H1 (cell line): ENCODE measurements around the gene CAMK2D. TPM values are rescaled to one million over a fixed set of nuclear protein-coding genes. Genes with fewer than 3 reads are reported as not detected.

Experiments used
- CTCF ChIA-PET: fragments of 300-600 bp; sonication (Branson Sonifier 250); formaldehyde crosslinking; loops from one replicate; lab custom pipeline; 2021; ENCODE audit not compliant: partially characterized antibody; lab: Charles Lee
- POLR2A ChIA-PET: fragments of 300-600 bp; sonication (Branson Sonifier 250); formaldehyde crosslinking; loops from one replicate; lab custom pipeline; 2021; ENCODE audit warnings: inconsistent platforms; ENCODE audit not compliant: partially characterized antibody; lab: Charles Lee
- DNase-seq, 2 experiments: peaks; one replicate each; pipeline versions ENCODE4 v3.0.0 to v3.0.0-alpha.2; 2010 to 2022; ENCODE audit warnings: low spot score in 2 of 2, low read depth in 1 of 2, mixed read lengths in 1 of 2
- FAIRE-seq: peaks from 2 replicates; lab custom pipeline; 2011; peaks lifted over from hg19 to GRCh38; lab: Jason Lieb, UNC
- H2AFZ ChIP-seq: 2 replicates; pipeline ENCODE4 v1.8.1; 2012; ENCODE audit warnings: low read length, inconsistent platforms
- H2AK5ac ChIP-seq: 2 replicates; pipeline ENCODE4 v1.6.1; 2013; ENCODE audit warnings: low read depth, low read length
- H2BK120ac ChIP-seq: replicated peaks from 2 replicates; pipeline ENCODE3; 2013; ENCODE audit warnings: low read depth, low read length, inconsistent platforms
- H2BK12ac ChIP-seq: 2 replicates; pipeline ENCODE4 v1.6.1; 2013; ENCODE audit warnings: low read depth, low read length
- H2BK15ac ChIP-seq: 2 replicates; pipeline ENCODE4 v1.6.1; 2013; ENCODE audit warnings: low read length
- H2BK20ac ChIP-seq: 2 replicates; pipeline ENCODE4 v1.6.1; 2013; ENCODE audit warnings: low read length
- H2BK5ac ChIP-seq: 2 replicates; pipeline ENCODE4 v1.6.1; 2013; ENCODE audit warnings: low read depth, low read length
- H3K14ac ChIP-seq: 2 replicates; pipeline ENCODE4 v1.6.1; 2013; ENCODE audit warnings: inconsistent platforms; ENCODE audit not compliant: insufficient read length
- H3K18ac ChIP-seq: 2 replicates; pipeline ENCODE4 v1.6.1; 2013; ENCODE audit warnings: low read length; ENCODE audit errors: extremely low read depth
- H3K23ac ChIP-seq: 2 replicates; pipeline ENCODE4 v1.6.1; 2013; ENCODE audit warnings: inconsistent platforms; ENCODE audit not compliant: insufficient read length
- H3K23me2 ChIP-seq: 2 replicates; pipeline ENCODE4 v1.6.1; 2013; ENCODE audit warnings: low read depth, low read length
- H3K27ac ChIP-seq: 2 replicates; pipeline ENCODE4 v1.6.1; 2011; ENCODE audit warnings: low read depth, low read length, inconsistent platforms
- H3K27me3 ChIP-seq, 4 experiments: replicated peaks in 1 of 4; 1 replicate in 1 of 4; 2 replicates in 3 of 4; pipeline versions ENCODE4 v1.6.1 to v1.8.1; 2011 to 2013; ENCODE audit warnings: low read length in 3 of 4, mild to moderate bottlenecking in 3 of 4, inconsistent platforms in 2 of 4, mixed read lengths in 2 of 4, moderate library complexity in 1 of 4; ENCODE audit not compliant: control insufficient read depth in 3 of 4, insufficient read depth in 3 of 4; ENCODE audit errors: extremely low read depth in 1 of 4
- H3K36me3 ChIP-seq, 4 experiments: 2 replicates each; pipeline versions ENCODE4 v1.6.1 to v1.8.1; 2011 to 2013; ENCODE audit warnings: mild to moderate bottlenecking in 4 of 4, low read length in 3 of 4, moderate library complexity in 2 of 4, control low read depth in 1 of 4, inconsistent platforms in 1 of 4; ENCODE audit not compliant: insufficient read depth in 4 of 4, control insufficient read depth in 2 of 4
- H3K4ac ChIP-seq: replicated peaks from 2 replicates; pipeline ENCODE3; 2013; ENCODE audit warnings: low read length, low read depth, mixed read lengths, inconsistent platforms; ENCODE audit not compliant: insufficient read length
- H3K4me1 ChIP-seq, 4 experiments: replicated peaks in 1 of 4; 1 replicate in 1 of 4; 2 replicates in 3 of 4; pipeline versions ENCODE4 v1.6.1 to v1.8.1; 2011 to 2013; ENCODE audit warnings: low read length in 3 of 4, inconsistent platforms in 2 of 4, mixed read lengths in 1 of 4; ENCODE audit not compliant: insufficient read depth in 4 of 4, control insufficient read depth in 3 of 4
- H3K4me2 ChIP-seq, 2 experiments: 2 replicates each; pipeline versions ENCODE4 v1.6.1 to v1.8.1; 2011 to 2013; ENCODE audit warnings: low read depth in 2 of 2, low read length in 2 of 2, control low read depth in 1 of 2, inconsistent platforms in 1 of 2, mild to moderate bottlenecking in 1 of 2; ENCODE audit not compliant: insufficient read depth in 1 of 2
- H3K4me3 ChIP-seq, 4 experiments: fragments of 200-600, 300-600 bp in 1 of 4; sonication (generic), shearing (Covaris generic), sonication (Bioruptor Twin) in 1 of 4; 2 replicates each; pipeline versions ENCODE4 v1.5.1 to v1.8.1; 2011 to 2016; ENCODE audit warnings: low read length in 4 of 4, low read depth in 3 of 4, control low read depth in 2 of 4, inconsistent platforms in 2 of 4, mild to moderate bottlenecking in 2 of 4, mixed read lengths in 1 of 4, moderate library complexity in 1 of 4; ENCODE audit not compliant: insufficient read depth in 2 of 4; ENCODE audit errors: extremely low read depth in 1 of 4
- H3K56ac ChIP-seq: replicated peaks from 2 replicates; pipeline ENCODE3; 2013; ENCODE audit warnings: low read depth, mild to moderate bottlenecking, mixed read lengths, low read length, inconsistent platforms; ENCODE audit not compliant: insufficient read length
- H3K79me1 ChIP-seq: 2 replicates; pipeline ENCODE4 v1.6.1; 2013; ENCODE audit warnings: low read depth, low read length, control low read depth
- H3K79me2 ChIP-seq, 2 experiments: 2 replicates each; pipeline versions ENCODE4 v1.6.1 to v1.8.1; 2012 to 2013; ENCODE audit warnings: low read length in 2 of 2, mild to moderate bottlenecking in 2 of 2, inconsistent platforms in 1 of 2; ENCODE audit not compliant: insufficient read depth in 2 of 2, control insufficient read depth in 1 of 2
- H3K9ac ChIP-seq, 4 experiments: replicated peaks in 1 of 4; 1 replicate in 1 of 4; 2 replicates in 3 of 4; pipeline versions ENCODE4 v1.6.1 to v1.8.1; 2011 to 2013; ENCODE audit warnings: low read depth in 3 of 4, low read length in 3 of 4, control low read depth in 2 of 4, mild to moderate bottlenecking in 2 of 4, moderate library complexity in 2 of 4, inconsistent platforms in 1 of 4; ENCODE audit errors: extremely low read depth in 1 of 4
- H3K9me3 ChIP-seq, 2 experiments: 2 replicates each; pipeline versions ENCODE4 v1.6.1 to v1.8.1; 2012 to 2013; ENCODE audit warnings: mild to moderate bottlenecking in 2 of 2, moderate library complexity in 2 of 2, control low read depth in 1 of 2, inconsistent platforms in 1 of 2, low read depth in 1 of 2, low read length in 1 of 2, mixed read lengths in 1 of 2; ENCODE audit not compliant: insufficient read depth in 2 of 2
- H4K20me1 ChIP-seq, 2 experiments: replicated peaks in 1 of 2; 2 replicates each; pipeline versions ENCODE3 to v1.8.1; 2011 to 2013; ENCODE audit warnings: inconsistent platforms in 2 of 2, low read length in 2 of 2, mild to moderate bottlenecking in 1 of 2; ENCODE audit not compliant: insufficient read depth in 2 of 2, control insufficient read depth in 1 of 2
- H4K5ac ChIP-seq: 2 replicates; pipeline ENCODE4 v1.6.1; 2013; ENCODE audit warnings: low read length, low read depth, mixed read lengths, inconsistent platforms; ENCODE audit not compliant: insufficient read length
- H4K8ac ChIP-seq: 2 replicates; pipeline ENCODE4 v1.8.0; 2013; ENCODE audit warnings: mild to moderate bottlenecking, moderate library complexity, low read length, inconsistent platforms; ENCODE audit not compliant: insufficient read depth; ENCODE audit errors: extremely low read depth
- H4K91ac ChIP-seq: replicated peaks from 2 replicates; pipeline ENCODE3; 2013; ENCODE audit warnings: low read length, mixed read lengths, inconsistent platforms; ENCODE audit not compliant: insufficient read length
- ATF2 ChIP-seq: IDR thresholded peaks from 2 replicates; pipeline ENCODE4 v1.6.1; 2012; ENCODE audit warnings: low read length, inconsistent platforms
- BRCA1 ChIP-seq: IDR thresholded peaks from 2 replicates; pipeline ENCODE4 v1.6.1; 2012; ENCODE audit warnings: low read depth, low read length, improper control_type of control experiment
- CEBPB ChIP-seq: IDR thresholded peaks from 2 replicates; pipeline ENCODE4 v1.6.1; 2012; ENCODE audit warnings: low read depth, low read length
- CHD1 ChIP-seq: IDR thresholded peaks from 2 replicates; pipeline ENCODE4 v1.6.1; 2012; ENCODE audit warnings: low read depth, low read length, improper control_type of control experiment
- CREB1 ChIP-seq: IDR thresholded peaks from 2 replicates; pipeline ENCODE4 v1.6.1; 2012; ENCODE audit warnings: inconsistent platforms
- E2F6 ChIP-seq: IDR thresholded peaks from 2 replicates; pipeline ENCODE4 v1.6.1; 2012; ENCODE audit warnings: inconsistent platforms
- EP300 ChIP-seq, 2 experiments: IDR thresholded peaks; 1 replicate in 1 of 2; 2 replicates in 1 of 2; pipeline ENCODE4 v1.6.1; 2011 to 2012; ENCODE audit warnings: low read depth in 2 of 2, low read length in 2 of 2, mild to moderate bottlenecking in 2 of 2, borderline replicate concordance in 1 of 2, inconsistent platforms in 1 of 2, moderate library complexity in 1 of 2
- KDM1A ChIP-seq: fragments of 200-600, 300-600 bp; sonication (generic); IDR thresholded peaks from 2 replicates; pipeline ENCODE4 v1.7.1; 2016; ENCODE audit warnings: mild to moderate bottlenecking, low read length, borderline replicate concordance
- KDM4A ChIP-seq: IDR thresholded peaks from one replicate; pipeline ENCODE4 v1.7.1; 2012; ENCODE audit warnings: low read depth, mild to moderate bottlenecking, moderate library complexity, low read length, inconsistent platforms; ENCODE audit not compliant: severe bottlenecking
- MAFK ChIP-seq: IDR thresholded peaks from 2 replicates; pipeline ENCODE4 v1.6.1; 2012; ENCODE audit warnings: low read depth, mild to moderate bottlenecking, improper control_type of control experiment, low read length
- RAD21 ChIP-seq, 2 experiments: IDR thresholded peaks in 1 of 2; conservative IDR thresholded peaks in 1 of 2; 2 replicates each; pipeline ENCODE4 v1.6.1; 2011; ENCODE audit warnings: low read depth in 2 of 2, low read length in 2 of 2, improper control_type of control experiment in 1 of 2, inconsistent platforms in 1 of 2, mild to moderate bottlenecking in 1 of 2, moderate library complexity in 1 of 2
- RBBP5 ChIP-seq: IDR thresholded peaks from 2 replicates; pipeline ENCODE4 v1.7.1; 2012; ENCODE audit warnings: low read depth, mild to moderate bottlenecking, inconsistent platforms, low read length, moderate library complexity, borderline replicate concordance
- YY1 ChIP-seq: IDR thresholded peaks from 2 replicates; pipeline ENCODE4 v1.6.1; 2011; ENCODE audit warnings: low read depth, mild to moderate bottlenecking, low read length
- polyA plus RNA-seq, 7 experiments: library from polyadenylated mRNA; depleted of rRNA in 3 of 7; stranded (reverse) in 5 of 7; unstranded in 2 of 7; fragments of >200 nt in 5 of 7; fragments of 200-250 nt in 2 of 7; gene quantifications; 1 replicate in 5 of 7; 2 replicates in 1 of 7; 4 replicates in 1 of 7; pipeline versions ENCODE4 v1.2.1 to v1.2.3, GENCODE V29; 2011 to 2013; ENCODE audit warnings: missing spikeins in 2 of 7, mixed read lengths in 2 of 7
- total RNA-seq: library from RNA; stranded (reverse); fragmentation: NEBNext Ultra II Directional; extraction: Animal tissue kit (Norgen Biotek cat#: 25700); gene quantifications from 2 replicates; pipeline ENCODE4 v1.2.1, GENCODE V29; 2021

The CAMK2D gene
- total and polyA plus RNA-seq, 2 of the 8 experiments (the other 6 are each of a cell fraction or from before 2014, with no cell fraction given) = 3.2 to 7.0 TPM

GRCh38 chr4:113636877-113637276, 124.7 kb downstream of the CAMK2D start:
- H3K9me3 ChIP-seq = no peaks in the 10 kb centered on the region
- H4K8ac ChIP-seq = no peak overlapping the region
- no peak overlapping the region for H2BK20ac ChIP-seq
- no peak overlapping the region for H3K4ac ChIP-seq
- H2BK15ac ChIP-seq = no peak overlapping the region
- no peaks in the 10 kb centered on the region for H3K79me2 ChIP-seq
- no peak overlapping the region for H2BK120ac ChIP-seq
- no peak overlapping the region for H3K56ac ChIP-seq
- ChIA-PET POLR2A (no interaction called here), CTCF (interaction anchor here (0.8 to 1.6 kb wide), 3 partner anchors 8 to 89 kb away, joined by 3 to 4 read pairs (median 3); no protein-coding TSS in a partner anchor)
- no peak overlapping the region for H3K9ac ChIP-seq
- H3K14ac ChIP-seq = no peak overlapping the region
- no peak overlapping the region for H2BK12ac ChIP-seq
- H3K4me2 ChIP-seq = no peak overlapping the region
- H3K27me3 ChIP-seq = no peaks in the 10 kb centered on the region
- FAIRE-seq = no peak
- no peaks in the 10 kb centered on the region for H4K20me1 ChIP-seq
- H3K23ac ChIP-seq = no peak overlapping the region
- H2AK5ac ChIP-seq = no peak overlapping the region
- DNase-seq = no peak
- H3K27ac ChIP-seq = no peak overlapping the region
- no peak overlapping the region for H2AFZ ChIP-seq
- no peak overlapping the region for H4K5ac ChIP-seq
- H3K18ac ChIP-seq = no peak overlapping the region
- H3K4me1 ChIP-seq = no peaks in the 10 kb centered on the region
- no peaks in the 10 kb centered on the region for H3K36me3 ChIP-seq
- no peak overlapping the region for H2BK5ac ChIP-seq
- H3K23me2 ChIP-seq = no peaks in the 10 kb centered on the region
- no peak overlapping the region for H4K91ac ChIP-seq
- no peak overlapping the region for H3K4me3 ChIP-seq
- no peaks in the 10 kb centered on the region; the same call in 1 of the 2 replicates for H3K79me1 ChIP-seq
- TF ChIP-seq ATF2 (no peak), BRCA1 (no peak), KDM4A (no peak), KDM1A (no peak), MAFK (no peak), CEBPB (no peak), CREB1 (no peak), YY1 (no peak), E2F6 (no peak), EP300 (IDR thresholded peaks at IDR 0.05; ENCODE audit: borderline replicate concordance in 1 of 2, low read depth in 2 of 2, low read length in 2 of 2) (no peak), RBBP5 (no peak), RAD21 (IDR thresholded peaks at IDR 0.05 in 1 of 2, conservative IDR thresholded peaks at IDR 0.05 in 1 of 2; ENCODE audit: low read depth in 2 of 2, low read length in 2 of 2) (no peak), CHD1 (no peak)
